Effector CD8-positive, alpha-beta T cell (primary cell): ENCODE data around the gene SERPINE3.

Experiments used
- DNase-seq: peaks from one replicate; lab custom pipeline; 2025; lab: John Stamatoyannopoulos, UW

Gene SERPINE3

GRCh38 chr13:51361106-51361505, 21.6 kb downstream of the SERPINE3 start:
- DNase-seq, result no peak

- DNase-seq, result no peak
These were observed 24.1 kb downstream of the SERPINE3 start for GRCh38 chr13:51363625-51364024.

DNA sequence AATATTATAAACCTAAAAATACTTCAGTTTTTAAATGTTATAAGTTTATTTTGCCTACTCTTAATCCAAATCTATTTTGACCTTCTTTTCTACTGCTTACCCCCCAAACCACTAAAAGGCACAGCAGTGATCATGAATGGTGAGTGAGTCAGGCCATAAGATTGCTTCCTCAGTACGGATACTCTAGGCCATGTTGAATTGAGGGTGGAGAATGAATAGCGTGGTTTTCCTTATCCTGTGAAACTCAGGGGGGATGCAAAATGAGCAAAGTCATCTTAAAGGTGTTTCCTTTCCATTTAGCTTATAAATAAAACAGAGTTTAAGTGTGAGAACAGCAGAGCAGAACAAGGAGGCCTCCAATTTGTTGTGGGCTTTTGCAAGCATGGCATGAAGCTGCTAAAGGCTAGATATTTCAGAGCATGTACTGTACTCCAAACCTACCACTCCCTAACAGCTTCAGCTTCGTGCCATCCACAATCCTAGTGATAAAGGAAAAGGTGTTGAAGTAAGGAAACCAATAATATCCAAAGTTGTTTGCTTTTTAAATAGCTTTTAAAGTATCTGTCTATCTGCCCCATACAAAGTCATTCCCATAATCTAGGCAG, 25.0 kb downstream of the SERPINE3 start:
- no peak for DNase-seq

DNA sequence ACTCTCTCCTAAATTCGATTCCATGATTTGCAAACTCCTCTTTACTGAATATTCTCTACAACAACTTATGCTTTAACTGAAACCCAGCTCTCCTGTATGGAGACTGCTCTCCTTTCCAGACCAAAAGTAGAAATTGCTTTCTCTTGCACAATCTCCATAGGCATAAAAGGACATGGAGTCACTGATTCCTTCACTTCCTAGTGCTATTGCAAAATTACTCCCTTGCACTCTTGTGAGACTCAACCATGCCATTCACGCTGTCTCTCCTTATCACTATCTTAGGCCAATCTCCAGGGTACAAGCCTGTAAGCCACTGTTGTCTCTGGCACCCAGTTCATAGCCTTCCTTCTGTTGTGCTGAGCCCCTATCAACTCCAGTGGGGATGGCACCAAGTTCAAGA, 30.6 kb downstream of the SERPINE3 start:
- no peak for DNase-seq

GRCh38 chr13:51370811-51371210, 31.3 kb downstream of the SERPINE3 start:
- no peak for DNase-seq

GRCh38 chr13:51371768-51372399, 32.4 kb downstream of the SERPINE3 start:
- DNase-seq, result no peak

DNA sequence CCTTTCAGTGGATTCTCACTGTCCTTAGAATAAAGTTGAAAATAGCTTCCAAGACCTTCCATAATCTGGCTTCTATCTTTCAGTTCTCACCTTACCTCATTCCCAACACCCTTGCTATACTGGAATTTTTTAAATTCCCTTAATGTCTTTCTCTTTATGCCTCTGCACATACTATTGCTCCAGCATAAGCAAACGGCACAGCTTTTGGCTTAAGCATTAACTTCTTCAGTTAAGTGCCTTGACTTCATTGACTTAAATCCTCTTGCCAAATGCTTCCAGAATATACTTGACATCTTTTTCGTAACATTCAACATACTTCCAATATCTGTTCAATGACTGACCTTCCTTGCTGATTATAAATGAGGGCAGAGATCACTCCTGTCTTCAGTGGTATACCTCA, 34.0 kb downstream of the SERPINE3 start:
- no peak for DNase-seq

DNA sequence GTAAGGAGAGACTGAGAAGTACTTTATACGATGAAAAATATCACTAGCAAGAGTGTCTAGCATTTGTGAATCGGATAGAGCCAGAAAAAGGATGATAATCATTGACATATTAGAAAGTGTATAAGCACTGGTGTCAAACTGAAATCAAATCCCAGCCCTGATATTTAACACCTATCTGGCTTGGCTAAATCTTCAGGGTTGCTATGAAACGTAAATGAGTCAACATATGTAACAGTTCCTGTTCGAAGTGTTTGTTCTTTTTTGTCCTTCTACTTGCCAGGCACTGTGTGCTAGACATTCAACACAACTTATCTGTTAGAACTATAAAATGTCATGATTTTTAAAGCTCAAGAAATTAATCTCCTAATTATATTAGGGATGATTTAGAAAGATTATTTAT, 40.8 kb downstream of the SERPINE3 start:
- DNase-seq, result no peak

DNA sequence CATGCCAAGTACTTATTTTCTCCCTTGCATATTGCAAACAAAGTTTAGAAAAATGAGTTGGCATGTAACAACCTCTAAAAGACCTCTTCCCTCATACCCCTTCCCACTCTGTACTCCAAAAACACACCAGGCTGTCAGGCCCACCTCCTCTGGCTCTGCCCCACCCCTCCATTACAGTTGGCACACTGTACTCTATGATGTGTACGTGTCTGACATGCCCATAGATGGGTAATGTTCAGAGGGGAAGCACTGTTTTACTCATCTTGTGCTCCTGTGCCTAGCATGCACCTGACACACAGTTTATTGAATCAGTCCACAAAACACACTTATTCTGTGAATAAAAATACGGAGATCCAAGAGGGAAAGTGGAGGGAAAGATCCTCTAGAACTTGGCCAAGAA, 45.6 kb downstream of the SERPINE3 start:
- DNase-seq, result no peak

DNA sequence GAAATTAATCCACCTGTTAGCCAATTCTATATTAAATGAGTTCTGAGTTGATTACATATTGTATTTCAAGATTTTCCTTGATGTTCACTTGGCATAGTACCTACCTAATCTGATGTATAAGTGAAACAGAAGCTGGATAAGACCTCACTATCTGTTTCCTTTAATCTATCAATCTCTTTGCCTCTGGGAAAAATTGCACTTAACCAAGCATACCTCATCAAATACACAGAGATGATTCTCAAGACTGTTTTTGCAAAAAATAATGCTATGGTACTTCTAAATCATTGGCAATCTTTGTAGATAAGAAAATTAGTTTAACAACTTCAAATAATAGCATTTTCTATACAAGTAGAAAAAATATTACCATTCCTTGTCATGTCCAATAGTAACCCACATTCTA, 55.2 kb downstream of the SERPINE3 start:
- DNase-seq, result no peak

- DNase-seq, result no peak
These were observed 56.9 kb downstream of the SERPINE3 start for GRCh38 chr13:51396352-51396751.

- no peak for DNase-seq
These were observed 57.9 kb downstream of the SERPINE3 start for GRCh38 chr13:51397262-51397941.

DNA sequence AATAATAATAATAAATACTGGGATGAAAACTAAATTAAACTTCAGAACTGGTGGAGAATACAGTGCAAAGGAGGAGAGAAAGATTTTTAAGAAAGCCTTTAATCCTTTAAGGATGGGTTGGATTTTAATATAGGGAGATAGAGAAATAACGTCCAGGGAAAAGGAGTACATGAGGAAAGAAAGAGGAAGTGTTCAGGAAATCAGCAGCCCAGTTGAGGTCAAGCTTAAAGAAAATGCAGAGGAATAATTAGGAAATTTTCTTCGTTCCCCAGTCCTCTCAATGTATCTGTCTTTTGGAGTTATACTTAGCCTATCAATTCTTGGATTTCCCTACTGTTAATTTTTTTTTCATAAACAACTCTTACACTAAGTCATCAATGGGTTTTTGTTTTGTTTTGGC, 65.7 kb downstream of the SERPINE3 start:
- no peak for DNase-seq

DNA sequence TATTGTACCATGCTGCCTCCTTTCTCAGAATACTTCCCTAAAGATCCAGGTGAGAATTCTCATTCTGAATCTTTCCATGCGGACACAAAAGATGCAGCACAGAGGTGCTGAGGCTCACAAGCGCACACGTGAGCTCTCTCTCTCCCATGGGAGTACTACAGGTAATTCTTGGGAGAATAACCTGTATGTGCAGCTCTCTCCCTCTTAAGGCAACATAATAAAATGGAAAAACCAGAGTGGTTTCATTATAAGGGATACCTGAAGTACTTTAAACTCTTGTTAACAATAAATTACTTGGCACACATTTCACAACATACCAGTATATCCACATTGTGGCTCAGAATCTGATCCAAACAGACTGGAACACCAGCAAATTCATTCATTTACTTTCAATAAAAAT, 72.9 kb downstream of the SERPINE3 start:
- no peak for DNase-seq
